SK-N-MC (cell line): ENCODE measurements around the gene FANCE.
A peak's percentile ranks its signal among the peaks of the same experiment; 100 is the strongest.

Experiments used
- DNase-seq: peaks from one replicate; pipeline ENCODE4 v3.0.0-alpha.2; 2011; ENCODE audit warnings: low read depth, low spot score
- H3K27ac ChIP-seq: fragments of 200-600 bp; sonication (generic); 2 replicates; pipeline ENCODE4 v1.5.1; 2016; ENCODE audit warnings: mixed run types
- H3K36me3 ChIP-seq: fragments of 200-600 bp; sonication (generic); 2 replicates; pipeline ENCODE4 v1.6.1; 2017; ENCODE audit warnings: antibody characterized with exemption, low read length, mixed read lengths; ENCODE audit not compliant: insufficient read depth
- H3K4me3 ChIP-seq: fragments of 200-600 bp; sonication (generic); 2 replicates; pipeline ENCODE4 v1.5.1; 2016
- H3K9ac ChIP-seq: fragments of 200-600 bp; sonication (generic); 2 replicates; pipeline ENCODE4 v1.8.0; 2017; ENCODE audit warnings: mixed run types, mixed read lengths; ENCODE audit not compliant: insufficient read length
- H3K9me3 ChIP-seq: fragments of 200-600 bp; sonication (generic); 2 replicates; pipeline ENCODE4 v1.6.1; 2017; ENCODE audit warnings: low read depth, mild to moderate bottlenecking, antibody characterized with exemption, low read length, moderate library complexity, mixed read lengths
- EZH2 ChIP-seq: fragments of 200-600 bp; sonication (generic); IDR thresholded peaks from one replicate; pipeline ENCODE4 v1.6.1; 2017; ENCODE audit warnings: antibody characterized with exemption
- FOXP2 ChIP-seq: optimal IDR thresholded peaks from 2 replicates; pipeline ENCODE3; 2011; ENCODE audit warnings: mild to moderate bottlenecking, moderate library complexity; ENCODE audit not compliant: insufficient read depth; ENCODE audit errors: extremely low read length, control extremely low read depth
- POLR2AphosphoS5 ChIP-seq: IDR thresholded peaks from 2 replicates; pipeline ENCODE4 v1.6.1; 2012; ENCODE audit warnings: mild to moderate bottlenecking, low read depth, low read length, borderline replicate concordance

The FANCE gene

DNA sequence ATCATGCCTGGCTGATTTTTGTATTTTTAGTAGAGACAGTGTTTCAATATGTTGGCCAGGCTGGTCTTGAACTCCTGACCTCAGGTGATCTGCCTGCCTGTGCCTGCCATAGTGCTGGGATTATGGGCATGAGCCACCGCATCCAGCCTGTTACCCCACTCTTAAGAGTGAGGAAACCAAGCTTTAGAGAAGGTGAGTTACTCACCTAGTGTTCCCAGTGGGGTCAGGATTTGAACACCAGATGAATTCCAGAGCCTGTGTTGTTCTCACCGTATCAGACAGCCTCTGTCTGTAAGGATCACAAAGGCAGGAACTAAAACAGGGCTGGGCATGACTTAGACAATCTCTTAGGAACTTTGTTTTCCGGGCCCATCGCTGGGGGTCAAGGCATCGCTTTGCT is 9.4 kb upstream of the FANCE start:
- no peak for TF ChIP-seq EZH2
- no peak for TF ChIP-seq FOXP2
- no peak for TF ChIP-seq POLR2AphosphoS5
- no peak overlapping the region for H3K4me3 ChIP-seq
- no peak overlapping the region for H3K27ac ChIP-seq
- no peaks in the 10 kb centered on the region for H3K36me3 ChIP-seq
- DNase-seq = no peak
- H3K9ac ChIP-seq = no peak overlapping the region
- H3K9me3 ChIP-seq = no peaks in the 10 kb centered on the region

DNA sequence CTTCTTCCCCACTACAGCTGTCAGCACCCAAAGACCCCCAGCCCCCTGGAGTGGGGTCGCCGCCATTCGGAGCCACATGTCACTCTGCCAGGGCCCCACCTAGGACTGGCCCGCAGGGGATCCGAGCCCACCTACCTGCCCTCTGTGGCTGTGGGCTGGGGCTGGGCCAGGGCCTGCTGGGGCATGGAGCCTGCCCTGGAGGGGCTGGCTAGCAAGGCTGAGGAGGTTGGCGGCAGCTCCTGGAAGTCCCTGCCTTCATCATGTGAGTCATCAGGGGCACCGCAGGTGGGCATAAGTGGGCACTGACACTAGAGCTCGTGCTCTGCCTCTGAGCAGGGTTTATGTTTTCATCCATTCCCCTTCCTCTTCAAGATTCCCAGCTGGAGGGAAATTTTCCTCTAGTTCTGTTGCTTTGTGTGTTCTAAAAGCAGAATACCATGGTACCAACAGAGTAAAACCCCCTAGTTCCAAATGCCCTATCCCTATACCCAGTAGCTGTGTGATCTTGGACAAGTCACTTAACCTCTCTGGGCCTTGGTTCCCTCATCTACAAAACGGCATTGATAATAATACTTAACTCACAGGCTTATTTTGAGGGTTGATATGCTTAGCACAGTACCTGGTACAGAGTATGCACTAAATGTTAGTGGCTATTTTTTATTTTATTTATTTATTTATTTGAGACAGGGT is 8.7 kb upstream of the FANCE start:
- Histone ChIP-seq H3K9me3 (no peaks in the 10 kb centered on the region), H3K9ac (no peak overlapping the region), H3K36me3 (no peaks in the 10 kb centered on the region), H3K4me3 (no peak overlapping the region), H3K27ac (no peak overlapping the region)
- TF ChIP-seq POLR2AphosphoS5 = no peak
- no peak for DNase-seq

DNA sequence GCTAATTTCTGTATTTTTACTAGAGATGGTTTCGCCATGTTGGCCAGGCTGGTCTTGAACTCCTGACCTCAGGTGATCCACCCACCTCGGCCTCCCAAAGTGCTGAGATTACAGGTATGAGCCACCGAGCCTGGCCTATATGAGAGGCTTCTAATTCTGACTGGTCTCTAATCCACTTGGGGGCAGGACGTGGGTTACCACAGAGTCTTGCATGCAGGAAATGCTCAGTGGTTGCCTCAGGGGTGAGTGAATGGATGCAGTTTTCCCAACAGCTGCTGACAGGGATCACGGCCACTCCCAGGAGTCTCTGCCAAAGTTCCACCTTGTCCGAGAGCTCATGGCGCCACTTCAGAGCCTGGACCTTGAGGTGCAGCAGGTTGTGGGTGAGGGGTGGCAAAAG is 6.4 kb upstream of the FANCE start:
- Histone ChIP-seq H3K9ac (no peak overlapping the region), H3K27ac (no peak overlapping the region), H3K4me3 (no peak overlapping the region), H3K9me3 (no peaks in the 10 kb centered on the region), H3K36me3 (no peaks in the 10 kb centered on the region)
- TF ChIP-seq EZH2 (no peak), FOXP2 (no peak), POLR2AphosphoS5 (no peak)
- DNase-seq = no peak

DNA sequence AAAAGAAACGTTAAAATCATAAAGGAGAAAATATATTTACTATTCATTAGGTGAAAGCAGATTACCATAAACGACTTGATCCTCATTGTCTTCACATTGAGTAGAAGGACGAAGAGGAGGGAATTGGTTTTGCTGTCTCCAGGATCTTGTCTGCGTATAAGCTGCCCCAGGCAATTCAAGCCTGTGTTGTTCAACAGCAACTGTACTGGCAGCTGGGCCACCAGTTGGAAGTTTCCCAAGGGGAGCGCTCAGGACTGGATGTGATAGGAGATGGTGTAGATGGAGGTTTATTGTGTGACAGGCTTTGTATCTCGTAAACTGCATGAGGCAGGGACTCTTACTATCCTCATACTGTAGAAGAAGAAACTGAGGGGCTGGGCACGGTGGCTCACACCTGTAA is 3.9 kb upstream of the FANCE start:
- no peak for DNase-seq
- Histone ChIP-seq H3K27ac (no peak overlapping the region), H3K4me3 (no peak overlapping the region), H3K9ac (no peak overlapping the region), H3K9me3 (no peaks in the 10 kb centered on the region), H3K36me3 (no peaks in the 10 kb centered on the region)
- no peak for TF ChIP-seq EZH2
- TF ChIP-seq POLR2AphosphoS5 = no peak
- no peak for TF ChIP-seq FOXP2

DNA sequence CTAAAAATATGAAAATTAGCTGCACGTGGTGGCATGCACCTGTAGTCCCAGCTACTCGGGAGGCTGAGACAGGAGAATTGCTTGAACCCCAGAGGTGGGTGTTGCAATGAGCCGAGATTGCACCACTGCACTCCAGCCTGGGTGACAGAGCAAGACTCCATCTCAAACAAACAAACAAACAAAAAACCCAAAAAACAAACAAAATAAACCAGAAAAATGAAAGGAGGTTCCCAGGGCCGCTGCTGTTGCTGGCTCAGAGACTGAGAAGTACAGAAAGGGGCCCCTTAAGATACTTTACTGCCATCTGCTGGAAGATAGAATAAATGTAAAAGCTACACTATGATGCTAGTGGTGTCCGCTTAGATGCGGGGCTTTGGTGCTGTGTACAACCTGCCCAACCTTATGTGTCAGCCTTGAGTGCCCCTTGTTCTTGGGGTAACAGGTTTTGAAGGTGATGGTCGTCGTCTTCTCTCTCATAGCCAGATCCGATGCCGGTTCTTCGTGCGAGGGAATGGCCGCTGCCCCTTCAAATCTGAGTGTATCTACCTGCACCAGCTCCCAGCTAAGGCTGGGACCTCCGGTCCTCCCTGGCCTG is 2.8 kb upstream of the FANCE start:
- TF ChIP-seq EZH2 (no peak), POLR2AphosphoS5 (no peak), FOXP2 (no peak)
- no peaks in the 10 kb centered on the region for H3K36me3 ChIP-seq
- H3K9ac ChIP-seq = no peak overlapping the region
- no peak for DNase-seq
- H3K27ac ChIP-seq = no peak overlapping the region
- no peaks in the 10 kb centered on the region for H3K9me3 ChIP-seq
- H3K4me3 ChIP-seq = no peak overlapping the region

DNA sequence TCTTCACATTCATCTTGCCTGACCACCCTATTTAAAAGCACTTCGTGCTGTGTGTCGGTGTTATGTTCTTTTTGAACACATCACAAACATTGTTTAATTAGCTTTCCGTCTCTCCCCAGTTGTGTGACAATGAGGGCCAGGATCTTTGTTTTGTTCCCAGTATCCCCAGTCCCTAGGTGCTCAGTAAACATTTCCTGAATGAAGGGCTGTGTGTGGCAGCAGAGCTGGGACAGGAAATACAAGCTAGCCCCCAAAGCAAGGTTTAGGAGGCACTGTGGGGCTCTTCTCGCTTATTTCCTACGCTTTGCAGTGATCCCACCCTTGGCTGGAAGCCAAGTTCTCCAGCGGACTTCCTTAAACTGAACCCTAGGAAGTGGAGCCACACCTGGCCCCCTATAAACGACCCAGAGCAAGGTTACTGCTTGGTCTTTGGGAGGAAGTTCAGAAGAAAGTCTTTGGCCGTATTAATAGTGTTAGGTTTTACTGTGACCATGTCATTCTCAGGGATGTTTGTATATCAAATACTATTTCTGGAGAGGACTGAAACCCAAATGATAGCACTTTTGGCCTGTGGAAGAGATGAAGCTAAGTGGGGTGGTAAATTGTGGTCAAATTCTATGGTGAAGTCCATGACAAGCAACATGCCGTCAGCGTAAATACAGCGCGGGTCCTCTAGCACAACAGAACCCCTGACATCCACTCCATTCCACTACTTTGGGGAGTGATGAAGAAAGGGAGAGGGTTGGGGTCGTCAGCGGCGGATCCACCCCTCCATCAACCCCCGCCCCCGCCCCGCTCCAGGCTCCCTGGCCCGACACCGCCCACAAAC is 570 bp upstream of the FANCE start:
- Histone ChIP-seq H3K9me3 (no peaks in the 10 kb centered on the region), H3K4me3 (peak overlapping the region; percentile 84), H3K27ac (no peak overlapping the region), H3K9ac (no peak overlapping the region), H3K36me3 (peaks cover 14% of the 10 kb centered on the region)
- TF ChIP-seq FOXP2 (no peak), POLR2AphosphoS5 (no peak), EZH2 (no peak)
- DNase-seq = no peak

DNA sequence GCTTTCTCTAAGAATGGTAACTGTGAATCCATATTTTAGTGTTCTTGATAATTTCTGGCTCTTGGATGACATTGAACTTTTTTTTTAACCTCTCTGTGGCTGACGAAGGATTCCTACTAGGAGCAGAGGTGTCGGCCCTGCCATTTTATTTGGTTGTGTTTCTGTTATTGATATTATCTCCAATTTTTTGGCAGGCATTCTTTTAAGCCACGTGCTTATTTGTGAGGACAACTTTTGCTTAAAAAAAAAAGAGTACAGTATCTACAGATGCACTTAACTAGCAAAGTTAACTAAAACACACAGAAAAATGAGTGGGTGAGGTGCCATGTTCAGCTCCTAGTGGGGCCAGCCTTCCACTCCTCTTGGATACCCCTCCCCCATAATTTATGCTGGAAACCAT is 1.1 kb downstream of the FANCE start:
- H3K9ac ChIP-seq = peak overlapping the region; percentile 81
- TF ChIP-seq POLR2AphosphoS5 (no peak; the same call in 1 of the 2 replicates), EZH2 (no peak), FOXP2 (no peak)
- peaks cover 30% of the 10 kb centered on the region for H3K36me3 ChIP-seq
- peak overlapping the region; percentile 84 for H3K4me3 ChIP-seq
- no peak for DNase-seq
- H3K9me3 ChIP-seq = no peaks in the 10 kb centered on the region
- H3K27ac ChIP-seq = peak overlapping the region; percentile 95

DNA sequence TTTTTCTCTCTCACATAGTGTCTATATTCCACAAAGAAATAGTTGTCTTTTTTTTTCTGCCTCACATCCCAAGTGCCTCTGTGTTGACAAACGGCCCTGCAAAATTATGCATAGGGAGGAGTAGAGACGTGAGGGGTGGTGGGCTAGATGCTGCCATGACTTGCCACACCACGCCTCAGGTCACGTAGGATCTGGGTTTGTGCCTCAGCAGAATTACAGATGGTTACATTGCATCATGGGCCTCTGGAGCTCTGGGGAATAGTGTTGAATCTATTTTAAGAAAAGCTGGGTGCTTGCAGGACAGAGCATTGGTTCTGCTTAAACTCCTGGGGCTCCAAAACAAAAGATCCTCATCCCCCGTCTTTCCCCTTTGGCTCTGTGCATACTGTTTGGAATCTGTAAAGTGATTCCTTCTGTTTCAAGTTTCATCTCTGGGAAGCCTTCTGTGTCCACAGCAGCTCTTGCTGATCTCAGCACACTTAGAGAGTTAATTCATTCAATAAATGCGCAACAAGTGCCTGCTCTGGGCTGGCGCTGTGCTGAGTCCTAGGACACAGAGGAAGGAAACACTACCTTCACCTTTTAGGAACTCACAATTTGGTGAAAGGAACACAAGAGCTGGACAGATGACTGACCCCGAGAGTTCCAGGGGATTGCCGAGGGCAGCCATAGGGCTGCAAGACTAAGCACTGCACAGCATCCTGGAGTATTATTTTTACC is 2.4 kb downstream of the FANCE start:
- Histone ChIP-seq H3K9ac (peak overlapping the region; percentile 81), H3K9me3 (no peaks in the 10 kb centered on the region), H3K27ac (peak overlapping the region; percentile 95), H3K4me3 (peak overlapping the region; percentile 84), H3K36me3 (peaks cover 40% of the 10 kb centered on the region)
- TF ChIP-seq FOXP2 = no peak
- TF ChIP-seq POLR2AphosphoS5 = peak; percentile 54; the same call in 1 of the 2 replicates
- peak; percentile 63 for DNase-seq
